Measurements from ENCODE around the gene RBCK1.
A peak's percentile ranks its signal among the peaks of the same experiment; 100 is the strongest.

Gene RBCK1

GRCh38 chr20:420166-420620, 12.1 kb downstream of the RBCK1 start:
- DNase-seq, result no peak

GRCh38 chr20:420721-421574, 12.8 kb downstream of the RBCK1 start:
- no peak for DNase-seq

- no peak for DNase-seq
Measured at GRCh38 chr20:421685-422250, 13.7 kb downstream of the RBCK1 start.

GRCh38 chr20:426566-426965, 18.5 kb downstream of the RBCK1 start:
- no peak for DNase-seq

- DNase-seq, result no peak
Measured at GRCh38 chr20:427401-427800, 19.3 kb downstream of the RBCK1 start.

GRCh38 chr20:427849-428657, 20.0 kb downstream of the RBCK1 start:
- DNase-seq, result no peak

GRCh38 chr20:428658-429200, 20.6 kb downstream of the RBCK1 start:
- DNase-seq, result peak; percentile 12

GRCh38 chr20:430091-430999, 22.2 kb downstream of the RBCK1 start:
- DNase-seq, result no peak

GRCh38 chr20:431012-431904, 23.2 kb downstream of the RBCK1 start:
- DNase-seq, result peak; percentile 70

- no peak for DNase-seq
Measured at GRCh38 chr20:432208-432607, 24.1 kb downstream of the RBCK1 start.

- no peak for DNase-seq
Measured at GRCh38 chr20:432677-433299, 24.7 kb downstream of the RBCK1 start.

GRCh38 chr20:433300-433975, 25.3 kb downstream of the RBCK1 start:
- DNase-seq, result no peak

- no peak for DNase-seq
Measured at GRCh38 chr20:434221-434620, 26.1 kb downstream of the RBCK1 start.

GRCh38 chr20:434661-435419, 26.7 kb downstream of the RBCK1 start:
- no peak for DNase-seq

GRCh38 chr20:435558-435957, 27.5 kb downstream of the RBCK1 start:
- DNase-seq, result no peak

- DNase-seq, result no peak
Measured at GRCh38 chr20:436476-436875, 28.4 kb downstream of the RBCK1 start.

- DNase-seq, result no peak
Measured at GRCh38 chr20:437787-438486, 29.8 kb downstream of the RBCK1 start.
